Liver (tissue), 9 donors: ENCODE data around the gene TAS1R1. TPM values are rescaled to one million over a fixed set of nuclear protein-coding genes. Genes with fewer than 3 reads are reported as not detected.

ENCODE experiments used
- DNase-seq: peaks from one replicate; pipeline ENCODE4 v3.0.0-alpha.2; 2017; ENCODE audit warnings: low spot score
- H3K27ac ChIP-seq, 2 donors: one replicate each; pipeline ENCODE4 v1.7.0; 2013; ENCODE audit warnings: inconsistent platforms in 2 of 2, low read length in 2 of 2, control low read depth in 1 of 2, low read depth in 1 of 2, mild to moderate bottlenecking in 1 of 2
- H3K27me3 ChIP-seq, 4 donors: one replicate each; pipeline versions ENCODE4 v1.6.1 to v1.7.0; 2013; ENCODE audit warnings: low read length in 3 of 4, inconsistent platforms in 1 of 4, mild to moderate bottlenecking in 1 of 4, moderate library complexity in 1 of 4; ENCODE audit not compliant: control insufficient read depth in 4 of 4, insufficient read depth in 4 of 4
- H3K36me3 ChIP-seq, 4 donors: one replicate each; pipeline versions ENCODE4 v1.6.1 to v1.7.0; 2013; ENCODE audit warnings: low read length in 3 of 4, mild to moderate bottlenecking in 3 of 4, low read depth in 1 of 4, moderate library complexity in 1 of 4; ENCODE audit not compliant: control insufficient read depth in 4 of 4, insufficient read depth in 3 of 4
- H3K4me1 ChIP-seq, 4 donors: one replicate each; pipeline versions ENCODE4 v1.6.1 to v1.7.0; 2013; ENCODE audit warnings: low read length in 3 of 4, mild to moderate bottlenecking in 3 of 4, moderate library complexity in 1 of 4; ENCODE audit not compliant: control insufficient read depth in 4 of 4, insufficient read depth in 4 of 4
- H3K4me3 ChIP-seq, 3 donors: one replicate each; pipeline versions ENCODE4 v1.6.1 to v1.7.0; 2013; ENCODE audit warnings: low read length in 3 of 3, control low read depth in 1 of 3, low read depth in 1 of 3, mild to moderate bottlenecking in 1 of 3
- H3K9ac ChIP-seq, 2 donors: one replicate each; pipeline ENCODE4 v1.7.0; 2013; ENCODE audit warnings: low read length in 2 of 2, mild to moderate bottlenecking in 2 of 2, moderate library complexity in 2 of 2, control low read depth in 1 of 2, low read depth in 1 of 2
- H3K9me3 ChIP-seq, 4 donors: one replicate each; pipeline versions ENCODE4 v1.6.1 to v1.7.0; 2013; ENCODE audit warnings: low read length in 3 of 4; ENCODE audit not compliant: control insufficient read depth in 4 of 4
- EGR1 ChIP-seq, 2 donors: IDR thresholded peaks; 2 replicates each; pipeline ENCODE4 v1.6.1; 2016 to 2018; ENCODE audit warnings: antibody characterized with exemption in 2 of 2, low read depth in 2 of 2
- FOXA1 ChIP-seq: IDR thresholded peaks from 2 replicates; pipeline ENCODE4 v1.6.1; 2016; ENCODE audit warnings: antibody characterized with exemption
- FOXA2 ChIP-seq: IDR thresholded peaks from 2 replicates; pipeline ENCODE4 v1.6.1; 2016; ENCODE audit warnings: antibody characterized with exemption
- GABPA ChIP-seq, 2 donors: IDR thresholded peaks in 1 of 2; conservative IDR thresholded peaks in 1 of 2; 2 replicates each; pipeline ENCODE4 v1.6.1; 2016; ENCODE audit warnings: antibody characterized with exemption in 2 of 2, mild to moderate bottlenecking in 1 of 2, moderate library complexity in 1 of 2
- HNF4A ChIP-seq, 2 donors: conservative IDR thresholded peaks; 2 replicates each; pipeline ENCODE4 v1.6.1; 2016; ENCODE audit warnings: antibody characterized with exemption in 2 of 2, mild to moderate bottlenecking in 2 of 2
- HNF4G ChIP-seq: IDR thresholded peaks from 2 replicates; pipeline ENCODE4 v1.6.1; 2016; ENCODE audit warnings: antibody characterized with exemption
- JUND ChIP-seq, 2 donors: IDR thresholded peaks; 2 replicates each; pipeline ENCODE4 v1.6.1; 2016; ENCODE audit warnings: antibody characterized with exemption in 2 of 2
- NR2F2 ChIP-seq: IDR thresholded peaks from 2 replicates; pipeline ENCODE4 v1.6.1; 2016; ENCODE audit warnings: antibody characterized with exemption
- RXRA ChIP-seq, 2 donors: IDR thresholded peaks; 2 replicates each; pipeline ENCODE4 v1.6.1; 2017 to 2018; ENCODE audit warnings: antibody characterized with exemption in 2 of 2, mild to moderate bottlenecking in 1 of 2
- TAF1 ChIP-seq: conservative IDR thresholded peaks from 2 replicates; pipeline ENCODE4 v1.6.1; 2016; ENCODE audit warnings: antibody characterized with exemption, mild to moderate bottlenecking
- YY1 ChIP-seq: IDR thresholded peaks from 2 replicates; pipeline ENCODE4 v1.6.1; 2016; ENCODE audit warnings: antibody characterized with exemption, mild to moderate bottlenecking
- WGBS: extraction: QIAGEN DNeasy Blood & Tissue Kit; methylation state at CpG from one replicate; pipeline ENCODE4 v1.1.7; 2013; 5-methylcytosine and 5-hydroxymethylcytosine counted together
- polyA plus RNA-seq, 2 donors: library from polyadenylated mRNA; stranded (reverse) in 1 of 2; unstranded in 1 of 2; fragments of 200-250 nt in 1 of 2; fragments of >200 nt in 1 of 2; fragmentation: Nextera tagmentation in 1 of 2; extraction: Ambion mirVana in 1 of 2; gene quantifications; one replicate each; pipeline versions ENCODE4 v1.2.1 to v1.2.3, GENCODE V29; 2013 to 2015
- total RNA-seq, 2 donors: library from RNA; depleted of rRNA; stranded (reverse); fragments of >200 nt; gene quantifications; one replicate each; pipeline ENCODE4 v1.2.3, GENCODE V29; 2014
- TF ChIP-seq, protein P1 (sequence below): IDR thresholded peaks from 2 replicates; pipeline ENCODE4 v1.6.1; 2016; ENCODE audit warnings: antibody characterized with exemption
- TF ChIP-seq, protein P2 (sequence below): IDR thresholded peaks from 2 replicates; pipeline ENCODE4 v1.6.1; 2016; ENCODE audit warnings: antibody characterized with exemption
- TF ChIP-seq, protein P3 (sequence below): IDR thresholded peaks from 2 replicates; pipeline ENCODE4 v1.6.1; 2016; ENCODE audit warnings: antibody characterized with exemption, mild to moderate bottlenecking
- TF ChIP-seq, protein P4 (sequence below): fragments of 150-350 bp; IDR thresholded peaks from 2 replicates; pipeline ENCODE4 v1.5.1; 2017; ENCODE audit warnings: improper control_type of control experiment, low read depth, low read length; ENCODE audit not compliant: missing input control
- donor health status: healthy.
- donor health status: healthy.
- donor health status: healthy.
- donor health status: healthy.
- donor health status: healthy.

Gene TAS1R1
- total and polyA plus RNA-seq, 4 donors: not detected

DNA sequence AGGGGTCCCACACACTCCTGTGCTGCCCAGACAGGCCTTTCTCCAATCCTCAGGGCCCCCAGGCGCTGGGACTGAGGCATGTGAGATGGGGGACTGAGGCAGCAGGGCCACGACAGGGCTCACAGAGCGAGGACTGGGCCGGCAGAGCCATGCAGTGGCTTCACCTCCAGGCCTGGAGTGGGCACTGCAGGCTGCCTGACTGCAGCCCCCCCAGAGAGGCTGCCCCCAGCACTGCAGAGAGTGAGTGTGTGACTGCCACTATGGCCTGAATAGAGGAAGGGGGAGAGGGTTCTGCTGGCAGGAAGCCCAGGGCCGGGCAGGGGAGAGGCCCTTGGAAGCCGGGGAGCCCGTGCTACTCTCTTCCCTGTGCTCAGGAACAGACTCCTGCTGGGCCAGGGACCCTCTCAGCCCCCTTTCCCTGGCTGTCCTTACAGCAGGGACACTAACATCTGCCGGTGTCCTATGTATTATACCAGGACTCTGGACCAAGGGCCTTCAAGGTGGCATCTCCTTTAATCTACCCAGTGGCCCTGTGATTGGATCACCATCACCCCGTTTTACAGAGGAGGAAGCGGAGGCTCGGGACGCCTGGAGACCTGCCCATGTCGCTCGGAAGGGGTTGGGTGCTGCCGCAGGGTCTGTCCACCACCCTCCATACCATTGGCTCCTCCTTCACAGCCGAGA, 43.4 kb upstream of the TAS1R1 start:
- Histone ChIP-seq H3K9me3 (no peaks in the 10 kb centered on the region), H3K36me3 (no peaks in the 10 kb centered on the region), H3K4me1 (no peaks in the 10 kb centered on the region), H3K27ac (no peak overlapping the region), H3K27me3 (no peaks in the 10 kb centered on the region), H3K9ac (no peak overlapping the region), H3K4me3 (no peak overlapping the region)
- 86% methylated on average over 16 of the region's 16 CpGs for WGBS
- DNase-seq: no peak
- TF ChIP-seq, protein P1, sequence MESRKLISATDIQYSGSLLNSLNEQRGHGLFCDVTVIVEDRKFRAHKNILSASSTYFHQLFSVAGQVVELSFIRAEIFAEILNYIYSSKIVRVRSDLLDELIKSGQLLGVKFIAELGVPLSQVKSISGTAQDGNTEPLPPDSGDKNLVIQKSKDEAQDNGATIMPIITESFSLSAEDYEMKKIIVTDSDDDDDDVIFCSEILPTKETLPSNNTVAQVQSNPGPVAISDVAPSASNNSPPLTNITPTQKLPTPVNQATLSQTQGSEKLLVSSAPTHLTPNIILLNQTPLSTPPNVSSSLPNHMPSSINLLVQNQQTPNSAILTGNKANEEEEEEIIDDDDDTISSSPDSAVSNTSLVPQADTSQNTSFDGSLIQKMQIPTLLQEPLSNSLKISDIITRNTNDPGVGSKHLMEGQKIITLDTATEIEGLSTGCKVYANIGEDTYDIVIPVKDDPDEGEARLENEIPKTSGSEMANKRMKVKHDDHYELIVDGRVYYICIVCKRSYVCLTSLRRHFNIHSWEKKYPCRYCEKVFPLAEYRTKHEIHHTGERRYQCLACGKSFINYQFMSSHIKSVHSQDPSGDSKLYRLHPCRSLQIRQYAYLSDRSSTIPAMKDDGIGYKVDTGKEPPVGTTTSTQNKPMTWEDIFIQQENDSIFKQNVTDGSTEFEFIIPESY: no peak
- TF ChIP-seq, protein P2, sequence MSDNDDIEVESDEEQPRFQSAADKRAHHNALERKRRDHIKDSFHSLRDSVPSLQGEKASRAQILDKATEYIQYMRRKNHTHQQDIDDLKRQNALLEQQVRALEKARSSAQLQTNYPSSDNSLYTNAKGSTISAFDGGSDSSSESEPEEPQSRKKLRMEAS: no peak
- no peak for TF ChIP-seq EGR1 (IDR thresholded peaks at IDR 0.05; ENCODE audit: low read depth in 2 of 2)
- no peak for TF ChIP-seq GABPA (IDR thresholded peaks at IDR 0.05 in 1 of 2, conservative IDR thresholded peaks at IDR 0.05 in 1 of 2)
- no peak for TF ChIP-seq HNF4A (conservative IDR thresholded peaks at IDR 0.05)
- no peak for TF ChIP-seq FOXA2
- no peak for TF ChIP-seq FOXA1
- no peak for TF ChIP-seq TAF1
- TF ChIP-seq, protein P3, sequence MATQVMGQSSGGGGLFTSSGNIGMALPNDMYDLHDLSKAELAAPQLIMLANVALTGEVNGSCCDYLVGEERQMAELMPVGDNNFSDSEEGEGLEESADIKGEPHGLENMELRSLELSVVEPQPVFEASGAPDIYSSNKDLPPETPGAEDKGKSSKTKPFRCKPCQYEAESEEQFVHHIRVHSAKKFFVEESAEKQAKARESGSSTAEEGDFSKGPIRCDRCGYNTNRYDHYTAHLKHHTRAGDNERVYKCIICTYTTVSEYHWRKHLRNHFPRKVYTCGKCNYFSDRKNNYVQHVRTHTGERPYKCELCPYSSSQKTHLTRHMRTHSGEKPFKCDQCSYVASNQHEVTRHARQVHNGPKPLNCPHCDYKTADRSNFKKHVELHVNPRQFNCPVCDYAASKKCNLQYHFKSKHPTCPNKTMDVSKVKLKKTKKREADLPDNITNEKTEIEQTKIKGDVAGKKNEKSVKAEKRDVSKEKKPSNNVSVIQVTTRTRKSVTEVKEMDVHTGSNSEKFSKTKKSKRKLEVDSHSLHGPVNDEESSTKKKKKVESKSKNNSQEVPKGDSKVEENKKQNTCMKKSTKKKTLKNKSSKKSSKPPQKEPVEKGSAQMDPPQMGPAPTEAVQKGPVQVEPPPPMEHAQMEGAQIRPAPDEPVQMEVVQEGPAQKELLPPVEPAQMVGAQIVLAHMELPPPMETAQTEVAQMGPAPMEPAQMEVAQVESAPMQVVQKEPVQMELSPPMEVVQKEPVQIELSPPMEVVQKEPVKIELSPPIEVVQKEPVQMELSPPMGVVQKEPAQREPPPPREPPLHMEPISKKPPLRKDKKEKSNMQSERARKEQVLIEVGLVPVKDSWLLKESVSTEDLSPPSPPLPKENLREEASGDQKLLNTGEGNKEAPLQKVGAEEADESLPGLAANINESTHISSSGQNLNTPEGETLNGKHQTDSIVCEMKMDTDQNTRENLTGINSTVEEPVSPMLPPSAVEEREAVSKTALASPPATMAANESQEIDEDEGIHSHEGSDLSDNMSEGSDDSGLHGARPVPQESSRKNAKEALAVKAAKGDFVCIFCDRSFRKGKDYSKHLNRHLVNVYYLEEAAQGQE: no peak
- TF ChIP-seq RXRA (IDR thresholded peaks at IDR 0.05): no peak

DNA sequence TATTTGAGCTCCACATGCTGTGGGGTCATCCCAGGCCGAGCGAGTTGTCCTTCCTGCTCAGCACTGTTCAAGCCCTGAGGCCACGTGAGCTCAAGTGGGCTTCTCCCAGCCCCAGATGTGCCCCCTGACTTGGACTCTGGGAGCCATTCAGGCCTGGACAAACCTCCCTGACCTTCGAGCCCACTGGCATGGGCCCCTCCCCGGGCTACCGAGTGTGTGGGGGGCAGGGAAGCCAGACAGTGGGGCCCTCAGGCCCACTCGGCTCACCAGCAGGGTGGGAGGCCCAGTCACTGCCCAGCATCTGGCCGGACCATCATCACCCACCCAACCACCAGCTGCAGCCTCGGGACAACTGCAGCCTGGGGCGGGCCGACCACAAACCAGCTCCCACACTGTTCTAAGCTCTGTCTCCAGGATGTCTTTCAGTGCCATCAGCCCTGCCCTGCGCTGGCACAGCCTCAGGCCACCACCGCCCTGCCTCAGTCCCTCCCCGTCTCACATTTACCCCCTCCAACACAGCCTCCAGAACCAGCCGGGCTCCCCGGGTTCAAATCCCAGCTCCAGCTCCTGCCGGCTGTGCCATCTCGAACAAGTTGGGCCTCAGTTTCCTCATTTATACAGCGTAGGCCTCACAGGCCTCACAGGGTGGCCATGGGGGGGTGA, 42.7 kb upstream of the TAS1R1 start:
- Histone ChIP-seq H3K27ac (no peak overlapping the region), H3K36me3 (no peaks in the 10 kb centered on the region), H3K4me3 (no peak overlapping the region), H3K9me3 (no peaks in the 10 kb centered on the region), H3K9ac (no peak overlapping the region), H3K27me3 (no peaks in the 10 kb centered on the region), H3K4me1 (no peaks in the 10 kb centered on the region)
- WGBS: 87% methylated on average over 19 of the region's 19 CpGs
- DNase-seq: no peak
- TF ChIP-seq HNF4A (conservative IDR thresholded peaks at IDR 0.05): no peak
- TF ChIP-seq, protein P2: no peak
- no peak for TF ChIP-seq NR2F2
- no peak for TF ChIP-seq RXRA (IDR thresholded peaks at IDR 0.05)
- no peak for TF ChIP-seq YY1
- TF ChIP-seq TAF1: no peak
- no peak for TF ChIP-seq HNF4G
- TF ChIP-seq, protein P4, sequence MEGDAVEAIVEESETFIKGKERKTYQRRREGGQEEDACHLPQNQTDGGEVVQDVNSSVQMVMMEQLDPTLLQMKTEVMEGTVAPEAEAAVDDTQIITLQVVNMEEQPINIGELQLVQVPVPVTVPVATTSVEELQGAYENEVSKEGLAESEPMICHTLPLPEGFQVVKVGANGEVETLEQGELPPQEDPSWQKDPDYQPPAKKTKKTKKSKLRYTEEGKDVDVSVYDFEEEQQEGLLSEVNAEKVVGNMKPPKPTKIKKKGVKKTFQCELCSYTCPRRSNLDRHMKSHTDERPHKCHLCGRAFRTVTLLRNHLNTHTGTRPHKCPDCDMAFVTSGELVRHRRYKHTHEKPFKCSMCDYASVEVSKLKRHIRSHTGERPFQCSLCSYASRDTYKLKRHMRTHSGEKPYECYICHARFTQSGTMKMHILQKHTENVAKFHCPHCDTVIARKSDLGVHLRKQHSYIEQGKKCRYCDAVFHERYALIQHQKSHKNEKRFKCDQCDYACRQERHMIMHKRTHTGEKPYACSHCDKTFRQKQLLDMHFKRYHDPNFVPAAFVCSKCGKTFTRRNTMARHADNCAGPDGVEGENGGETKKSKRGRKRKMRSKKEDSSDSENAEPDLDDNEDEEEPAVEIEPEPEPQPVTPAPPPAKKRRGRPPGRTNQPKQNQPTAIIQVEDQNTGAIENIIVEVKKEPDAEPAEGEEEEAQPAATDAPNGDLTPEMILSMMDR: no peak
- TF ChIP-seq EGR1 (IDR thresholded peaks at IDR 0.05; ENCODE audit: low read depth in 2 of 2): no peak
- TF ChIP-seq GABPA (IDR thresholded peaks at IDR 0.05 in 1 of 2, conservative IDR thresholded peaks at IDR 0.05 in 1 of 2): no peak
- TF ChIP-seq, protein P1: no peak
- TF ChIP-seq FOXA1: no peak
- no peak for TF ChIP-seq JUND (IDR thresholded peaks at IDR 0.05)
- TF ChIP-seq, protein P3: no peak
